Aorta (tissue), 5 donors: ENCODE measurements around the gene GSX1. TPM values are rescaled to one million over a fixed set of nuclear protein-coding genes. Genes with fewer than 3 reads are reported as not detected.

Experiments
- ATAC-seq: fragments of 200-7000 bp; cut with Tn5 transposase; one replicate; pipeline ENCODE4 v1.9.1; 2022; ENCODE audit warnings: moderate library complexity; ENCODE audit not compliant: low FRiP score
- DNase-seq, 2 donors: peaks; one replicate each; pipeline ENCODE4 v3.0.0-alpha.2; 2020
- H3K27ac ChIP-seq, 2 donors: one replicate each; pipeline ENCODE4 v1.5.1; 2013; ENCODE audit warnings: low read length in 2 of 2, mild to moderate bottlenecking in 2 of 2, moderate library complexity in 2 of 2, control low read depth in 1 of 2, inconsistent platforms in 1 of 2, low read depth in 1 of 2
- H3K27me3 ChIP-seq, 2 donors: one replicate each; pipeline ENCODE4 v1.6.1; 2013; ENCODE audit warnings: control low read depth in 1 of 2, low read length in 1 of 2, mild to moderate bottlenecking in 1 of 2, moderate library complexity in 1 of 2; ENCODE audit not compliant: insufficient read depth in 2 of 2, control insufficient read depth in 1 of 2
- H3K36me3 ChIP-seq, 2 donors: one replicate each; pipeline ENCODE4 v1.6.1; 2013; ENCODE audit warnings: control low read depth in 1 of 2, low read length in 1 of 2, mild to moderate bottlenecking in 1 of 2; ENCODE audit not compliant: insufficient read depth in 2 of 2, control insufficient read depth in 1 of 2
- H3K4me1 ChIP-seq, 2 donors: one replicate each; pipeline ENCODE4 v1.6.1; 2013; ENCODE audit warnings: low read length in 2 of 2, control low read depth in 1 of 2, mild to moderate bottlenecking in 1 of 2, moderate library complexity in 1 of 2; ENCODE audit not compliant: insufficient read depth in 2 of 2, control insufficient read depth in 1 of 2
- H3K4me3 ChIP-seq, 2 donors: one replicate each; pipeline ENCODE4 v1.5.1; 2013; ENCODE audit warnings: low read length in 2 of 2, control low read depth in 1 of 2, mild to moderate bottlenecking in 1 of 2
- H3K9me3 ChIP-seq: one replicate; pipeline ENCODE4 v1.6.1; 2013; ENCODE audit warnings: mild to moderate bottlenecking, low read length; ENCODE audit not compliant: control insufficient read depth
- WGBS, 2 donors: extraction: QIAGEN DNeasy Blood & Tissue Kit; methylation state at CpG; one replicate each; pipeline ENCODE4 v1.1.7; 2013; 5-methylcytosine and 5-hydroxymethylcytosine counted together
- intact Hi-C, 2 donors: fragments of 100-400 bp; cut with DNase I; formaldehyde crosslinking; loops; one replicate each; pipeline versions ENCODE4 v1.14.2 to v1.15.0; 2022
- polyA plus RNA-seq, 2 donors: library from polyadenylated mRNA; stranded (reverse); fragments of 200-250 nt; gene quantifications; one replicate each; pipeline ENCODE4 v1.2.3, GENCODE V29; 2013
- total RNA-seq, 2 donors: library from RNA; stranded (reverse); fragmentation: NEBNext Ultra II Directional; extraction: Animal tissue kit (Norgen Biotek cat#: 25700); gene quantifications; one replicate each; pipeline ENCODE4 v1.2.1, GENCODE V29; 2021
- donor health status: healthy with polysubstance abuse.
- donor health status: Bipolar disorder and iron deficiency.
- donor health status: DM: no; HTN: no; CAD: no.
- donor health status: DM: no; HTN: no; CAD: no.
- donor health status: DM: yes; HTN: yes; CAD: no.

The GSX1 gene
- total and polyA plus RNA-seq, 4 donors: not detected

GRCh38 chr13:27834095-27834494 is 41.8 kb downstream of the GSX1 start:
- Histone ChIP-seq H3K4me1 (no peaks in the 10 kb centered on the region), H3K27me3 (peaks cover 0 to 1% of the 10 kb centered on the region in 2 donors), H3K27ac (no peak overlapping the region), H3K9me3 (no peaks in the 10 kb centered on the region), H3K4me3 (no peak overlapping the region), H3K36me3 (no peaks in the 10 kb centered on the region)
- intact Hi-C loops: loop anchor here (5.0 to 10.0 kb wide), 2 partner anchors 121 to 148 kb away; no protein-coding TSS in a partner anchor
- no peak for ATAC-seq
- DNase-seq: no peak
- WGBS, 2 donors: 75 to 84% methylated on average over 6 of the region's 6 CpGs

GRCh38 chr13:27835799-27836198 is 43.5 kb downstream of the GSX1 start:
- intact Hi-C loops: loop anchor here (10.0 kb wide), 1 partner anchor 119 kb away; no protein-coding TSS in a partner anchor
- 91 to 95% methylated on average over 3 of the region's 3 CpGs for WGBS, 2 donors
- H3K9me3 ChIP-seq: no peaks in the 10 kb centered on the region
- H3K27me3 ChIP-seq: peaks cover 0 to 1% of the 10 kb centered on the region in 2 donors
- peaks cover 0 to 2% of the 10 kb centered on the region in 2 donors for H3K4me1 ChIP-seq
- no peak overlapping the region for H3K4me3 ChIP-seq
- H3K27ac ChIP-seq: no peak overlapping the region
- DNase-seq: no peak
- ATAC-seq: no peak
- no peaks in the 10 kb centered on the region for H3K36me3 ChIP-seq

GRCh38 chr13:27839809-27840467 is 47.7 kb downstream of the GSX1 start:
- Histone ChIP-seq H3K4me1 (peaks cover 0 to 3% of the 10 kb centered on the region in 2 donors), H3K36me3 (no peaks in the 10 kb centered on the region), H3K9me3 (no peaks in the 10 kb centered on the region), H3K4me3 (no peak overlapping the region), H3K27ac (no peak overlapping the region), H3K27me3 (peaks cover 0 to 1% of the 10 kb centered on the region in 2 donors)
- DNase-seq (no peak), ATAC-seq (no peak)
- intact Hi-C loops: loop anchor here (10.0 kb wide), 1 partner anchor 115 kb away; no protein-coding TSS in a partner anchor
- WGBS, 2 donors: 28 to 29% methylated on average over 8 of the region's 8 CpGs

- Histone ChIP-seq H3K4me3 (no peak overlapping the region), H3K9me3 (no peaks in the 10 kb centered on the region), H3K27me3 (no peaks in the 10 kb centered on the region), H3K4me1 (peaks cover 0 to 3% of the 10 kb centered on the region in 2 donors), H3K27ac (no peak overlapping the region), H3K36me3 (no peaks in the 10 kb centered on the region)
- 91 to 98% methylated on average over 2 of the region's 2 CpGs for WGBS, 2 donors
- intact Hi-C loops: no loop called here
- DNase-seq (no peak), ATAC-seq (no peak)
Measured at GRCh38 chr13:27842571-27842970, 50.3 kb downstream of the GSX1 start.

Other genes with a start within 250 kb of the GSX1 start
- 10 to 100 TPM in 1 of 2 donors, 1 to 10 TPM in 1; 9.5 to 10.3 TPM for gene LNX2, start 172.0 kb upstream of the GSX1 start, total RNA-seq
- 1 to 10 TPM; 2.6 to 7.6 TPM for gene LNX2, start 172.0 kb upstream of the GSX1 start, polyA plus RNA-seq
- gene POLR1D, start 170.6 kb upstream of the GSX1 start, total RNA-seq: 10 to 100 TPM; 63.3 to 89.3 TPM
- gene POLR1D, start 170.6 kb upstream of the GSX1 start, polyA plus RNA-seq: 100 to 1,000 TPM; 113 to 119 TPM
- not detected for gene PDX1, start 127.5 kb downstream of the GSX1 start, total RNA-seq
- 1 to 10 TPM in 1 of 2 donors, not detected in 1; 5.3 TPM for gene PDX1, start 127.5 kb downstream of the GSX1 start, polyA plus RNA-seq
- not detected for gene CDX2, start 176.8 kb downstream of the GSX1 start, total RNA-seq
- gene CDX2, start 176.8 kb downstream of the GSX1 start, polyA plus RNA-seq: 10 to 100 TPM in 1 of 2 donors, not detected in 1; 27.7 TPM
- gene URAD, start 196.2 kb downstream of the GSX1 start, total RNA-seq: not detected
- gene URAD, start 196.2 kb downstream of the GSX1 start, polyA plus RNA-seq: not detected